ENCODE results near the gene CACHD1. TPM values are rescaled to one million over a fixed set of nuclear protein-coding genes. Genes with fewer than 3 reads are reported as not detected.
"Not testable (repeated sequence)": the region's sequence is repeated elsewhere in the genome, so short reads cannot be mapped to it uniquely, and the experiment has no call there.

CACHD1 gene
- total and polyA plus RNA-seq, 5 donors from 2014 or later = 0.22 to 0.46 (median 0.27) TPM; not detected in 1

DNA sequence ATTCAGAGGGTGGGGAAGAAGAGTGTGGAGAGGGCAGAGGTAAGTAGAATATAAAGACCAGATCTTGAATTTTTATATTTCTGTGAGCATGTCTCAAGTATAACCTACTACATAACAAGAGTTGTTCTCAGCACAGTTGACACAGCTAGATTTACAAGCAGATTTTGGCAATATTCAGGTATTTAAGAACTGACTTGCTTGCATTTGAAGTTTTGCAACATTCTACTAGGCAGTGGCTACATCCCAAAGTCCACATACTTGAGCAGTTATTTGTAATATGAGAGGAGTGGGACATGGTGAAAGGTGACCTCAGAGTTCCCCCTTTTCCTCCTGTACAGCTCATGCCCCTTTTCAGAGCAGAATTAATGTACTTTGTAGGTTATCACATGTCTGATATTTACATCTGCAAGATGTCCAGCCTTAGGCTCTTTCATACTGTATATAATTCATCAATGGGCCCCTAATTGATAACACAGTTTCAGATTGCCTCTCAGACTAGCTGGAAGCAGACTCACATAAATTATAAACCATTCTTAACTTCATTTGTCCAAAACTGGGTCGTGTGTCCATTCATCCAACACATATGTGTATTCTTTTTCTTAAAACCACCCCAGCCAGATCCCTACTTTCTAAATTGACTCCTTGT, 138.2 kb downstream of the CACHD1 start:
- no peaks in the 10 kb centered on the region for H3K4me1 Mint-ChIP-seq
- H3K27ac Mint-ChIP-seq = no peak overlapping the region
- H3K4me3 ChIP-seq (ENCODE audit: low read depth, low read length) = no peak overlapping the region
- no peaks in the 10 kb centered on the region for H3K4me1 ChIP-seq (ENCODE audit: control insufficient read depth, insufficient read depth, low read length, poor library complexity, severe bottlenecking)
- no peak overlapping the region for H3K27ac ChIP-seq (ENCODE audit: insufficient read depth, low read length, poor library complexity, severe bottlenecking)
- H3K36me3 ChIP-seq (ENCODE audit: control insufficient read depth, insufficient read depth, low read length) = no peaks in the 10 kb centered on the region
- H3K9me3 ChIP-seq (ENCODE audit: control insufficient read depth in 2 of 2, low read length in 2 of 2) = no peaks in the 10 kb centered on the region
- no peak for ATAC-seq (ENCODE audit: low read depth in 2 of 2)
- H3K27me3 ChIP-seq (ENCODE audit: control insufficient read depth, insufficient read depth, low read length) = peaks cover 2% of the 10 kb centered on the region
- H3K9me3 Mint-ChIP-seq = peaks cover 0 to 8% (median 3%) of the 10 kb centered on the region in 7 donors
- no peak for DNase-seq
- H3K27me3 Mint-ChIP-seq = peaks cover 6% of the 10 kb centered on the region
- no peaks in the 10 kb centered on the region for H3K36me3 Mint-ChIP-seq
- H3K4me3 Mint-ChIP-seq = no peak overlapping the region

- Mint-ChIP-seq H3K27me3 (peaks cover 6% of the 10 kb centered on the region), H3K4me3 (no peak overlapping the region), H3K36me3 (no peaks in the 10 kb centered on the region), H3K27ac (no peak overlapping the region), H3K9me3 (peaks cover 0 to 8% (median 3%) of the 10 kb centered on the region in 7 donors), H3K4me1 (no peaks in the 10 kb centered on the region)
- Histone ChIP-seq H3K4me3 (ENCODE audit: low read depth, low read length) (no peak overlapping the region), H3K27me3 (ENCODE audit: control insufficient read depth, insufficient read depth, low read length) (peaks cover 2% of the 10 kb centered on the region), H3K9me3 (ENCODE audit: control insufficient read depth in 2 of 2, low read length in 2 of 2) (no peaks in the 10 kb centered on the region), H3K4me1 (ENCODE audit: control insufficient read depth, insufficient read depth, low read length, poor library complexity, severe bottlenecking) (no peaks in the 10 kb centered on the region), H3K27ac (ENCODE audit: insufficient read depth, low read length, poor library complexity, severe bottlenecking) (no peak overlapping the region), H3K36me3 (ENCODE audit: control insufficient read depth, insufficient read depth, low read length) (no peaks in the 10 kb centered on the region)
- DNase-seq = no peak
- no peak for ATAC-seq (ENCODE audit: low read depth in 2 of 2)
Measured at GRCh38 chr1:64608651-64609048, 138.7 kb downstream of the CACHD1 start.

DNA sequence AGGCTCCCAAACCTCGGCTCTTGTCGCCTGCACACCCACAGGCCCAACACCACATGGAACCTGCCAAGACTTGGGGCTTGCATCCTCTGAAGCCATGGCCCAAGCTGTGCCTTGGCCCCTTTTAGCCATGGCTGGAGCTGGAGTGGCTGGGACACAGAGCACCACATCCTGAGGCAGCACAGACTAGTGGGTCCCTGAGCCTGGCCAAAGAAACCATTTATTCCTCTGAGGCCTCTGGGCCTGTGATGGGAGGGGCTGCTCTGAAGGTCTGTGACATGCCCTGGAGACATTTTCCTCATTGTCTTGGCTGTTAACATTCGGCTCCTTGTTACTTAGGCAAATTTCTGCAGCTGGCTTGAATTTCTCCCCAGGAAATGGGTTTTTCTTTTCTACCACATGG, 141.0 kb downstream of the CACHD1 start:
- H3K4me3 Mint-ChIP-seq; H3K9me3 Mint-ChIP-seq; H3K4me3 ChIP-seq (ENCODE audit: low read depth, low read length); ATAC-seq (ENCODE audit: low read depth in 2 of 2); H3K27me3 ChIP-seq (ENCODE audit: control insufficient read depth, insufficient read depth, low read length); H3K9me3 ChIP-seq (ENCODE audit: control insufficient read depth in 2 of 2, low read length in 2 of 2); H3K4me1 Mint-ChIP-seq; H3K36me3 ChIP-seq (ENCODE audit: control insufficient read depth, insufficient read depth, low read length); H3K27ac Mint-ChIP-seq; H3K4me1 ChIP-seq (ENCODE audit: control insufficient read depth, insufficient read depth, low read length, poor library complexity, severe bottlenecking); DNase-seq; H3K27ac ChIP-seq (ENCODE audit: insufficient read depth, low read length, poor library complexity, severe bottlenecking); H3K36me3 Mint-ChIP-seq: not testable (repeated sequence)
- peaks cover 12% of the 10 kb centered on the region for H3K27me3 Mint-ChIP-seq

GRCh38 chr1:64616039-64616438, 146.1 kb downstream of the CACHD1 start:
- Histone ChIP-seq H3K4me1 (ENCODE audit: control insufficient read depth, insufficient read depth, low read length, poor library complexity, severe bottlenecking) (no peaks in the 10 kb centered on the region), H3K36me3 (ENCODE audit: control insufficient read depth, insufficient read depth, low read length) (no peaks in the 10 kb centered on the region), H3K27ac (ENCODE audit: insufficient read depth, low read length, poor library complexity, severe bottlenecking) (no peak overlapping the region), H3K4me3 (ENCODE audit: low read depth, low read length) (no peak overlapping the region), H3K9me3 (ENCODE audit: control insufficient read depth in 2 of 2, low read length in 2 of 2) (no peaks in the 10 kb centered on the region), H3K27me3 (ENCODE audit: control insufficient read depth, insufficient read depth, low read length) (no peaks in the 10 kb centered on the region)
- DNase-seq (no peak), ATAC-seq (ENCODE audit: low read depth in 2 of 2) (no peak)
- Mint-ChIP-seq H3K4me3 (no peak overlapping the region), H3K27ac (no peak overlapping the region), H3K27me3 (peaks cover 12% of the 10 kb centered on the region), H3K4me1 (peaks cover 0 to 11% (median 3%) of the 10 kb centered on the region in 4 donors), H3K9me3 (peaks cover 0 to 8% (median 5%) of the 10 kb centered on the region in 7 donors), H3K36me3 (peaks cover 4% of the 10 kb centered on the region)

GRCh38 chr1:64623750-64624191, 153.8 kb downstream of the CACHD1 start:
- H3K27ac Mint-ChIP-seq = no peak overlapping the region
- no peaks in the 10 kb centered on the region for H3K4me1 ChIP-seq (ENCODE audit: control insufficient read depth, insufficient read depth, low read length, poor library complexity, severe bottlenecking)
- no peak for ATAC-seq (ENCODE audit: low read depth in 2 of 2)

GRCh38 chr1:64624218-64624713, 154.3 kb downstream of the CACHD1 start:
- H3K36me3 Mint-ChIP-seq = no peaks in the 10 kb centered on the region
- no peak for DNase-seq
- no peaks in the 10 kb centered on the region for H3K9me3 ChIP-seq (ENCODE audit: control insufficient read depth in 2 of 2, low read length in 2 of 2)
- no peaks in the 10 kb centered on the region for H3K27me3 ChIP-seq (ENCODE audit: control insufficient read depth, insufficient read depth, low read length)
- no peak overlapping the region for H3K27ac ChIP-seq (ENCODE audit: insufficient read depth, low read length, poor library complexity, severe bottlenecking)
- no peaks in the 10 kb centered on the region for H3K9me3 Mint-ChIP-seq
- no peaks in the 10 kb centered on the region for H3K36me3 ChIP-seq (ENCODE audit: control insufficient read depth, insufficient read depth, low read length)
- H3K27me3 Mint-ChIP-seq = no peaks in the 10 kb centered on the region
- no peak overlapping the region for H3K4me3 Mint-ChIP-seq
- no peak for ATAC-seq (ENCODE audit: low read depth in 2 of 2)
- H3K4me3 ChIP-seq (ENCODE audit: low read depth, low read length) = no peak overlapping the region
- H3K4me1 ChIP-seq (ENCODE audit: control insufficient read depth, insufficient read depth, low read length, poor library complexity, severe bottlenecking) = no peaks in the 10 kb centered on the region
- H3K4me1 Mint-ChIP-seq = no peaks in the 10 kb centered on the region
- no peak overlapping the region for H3K27ac Mint-ChIP-seq

More at GRCh38 chr1:64623750-64624191, 153.8 kb downstream of the CACHD1 start:
- H3K36me3 ChIP-seq (ENCODE audit: control insufficient read depth, insufficient read depth, low read length) = no peaks in the 10 kb centered on the region
- H3K9me3 Mint-ChIP-seq = no peaks in the 10 kb centered on the region
- H3K27ac ChIP-seq (ENCODE audit: insufficient read depth, low read length, poor library complexity, severe bottlenecking) = no peak overlapping the region
- no peak overlapping the region for H3K4me3 ChIP-seq (ENCODE audit: low read depth, low read length)
- no peaks in the 10 kb centered on the region for H3K4me1 Mint-ChIP-seq
- no peak for DNase-seq
- H3K27me3 ChIP-seq (ENCODE audit: control insufficient read depth, insufficient read depth, low read length) = no peaks in the 10 kb centered on the region
- H3K36me3 Mint-ChIP-seq = no peaks in the 10 kb centered on the region
- H3K27me3 Mint-ChIP-seq = no peaks in the 10 kb centered on the region
- no peak overlapping the region for H3K4me3 Mint-ChIP-seq
- H3K9me3 ChIP-seq (ENCODE audit: control insufficient read depth in 2 of 2, low read length in 2 of 2) = no peaks in the 10 kb centered on the region

DNA sequence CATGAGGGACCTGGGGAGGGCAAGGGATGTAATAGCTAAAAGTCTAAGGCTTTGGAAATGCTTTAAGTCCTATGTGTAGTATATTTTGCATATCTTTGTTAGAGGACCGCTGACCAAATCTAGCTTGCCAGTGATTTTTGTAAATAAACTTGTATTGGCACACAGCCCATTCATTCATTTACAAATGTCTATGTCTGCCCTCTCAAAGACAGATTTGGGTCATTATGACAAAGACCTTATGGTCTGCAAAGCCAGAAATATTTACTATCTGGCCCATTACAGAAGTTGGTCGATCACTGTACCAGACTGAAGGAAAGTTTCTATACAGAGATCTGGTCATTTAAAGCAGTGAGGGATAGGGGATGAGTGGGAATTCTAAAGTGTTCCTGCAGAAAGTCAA, 154.9 kb downstream of the CACHD1 start:
- Mint-ChIP-seq H3K36me3 (no peaks in the 10 kb centered on the region), H3K9me3 (no peaks in the 10 kb centered on the region), H3K27me3 (no peaks in the 10 kb centered on the region), H3K4me3 (no peak overlapping the region), H3K27ac (peak overlapping the region in 1 of 3 donors; percentile 29), H3K4me1 (peaks cover 0 to 2% (median 0%) of the 10 kb centered on the region in 4 donors)
- ATAC-seq (ENCODE audit: low read depth in 2 of 2) (no peak), DNase-seq (no peak)
- H3K27ac ChIP-seq (ENCODE audit: insufficient read depth, low read length, poor library complexity, severe bottlenecking) = no peak overlapping the region
- no peaks in the 10 kb centered on the region for H3K4me1 ChIP-seq (ENCODE audit: control insufficient read depth, insufficient read depth, low read length, poor library complexity, severe bottlenecking)
- no peak overlapping the region for H3K4me3 ChIP-seq (ENCODE audit: low read depth, low read length)
- H3K27me3 ChIP-seq (ENCODE audit: control insufficient read depth, insufficient read depth, low read length) = no peaks in the 10 kb centered on the region
- no peaks in the 10 kb centered on the region for H3K9me3 ChIP-seq (ENCODE audit: control insufficient read depth in 2 of 2, low read length in 2 of 2)
- no peaks in the 10 kb centered on the region for H3K36me3 ChIP-seq (ENCODE audit: control insufficient read depth, insufficient read depth, low read length)

GRCh38 chr1:64630611-64631010, 160.7 kb downstream of the CACHD1 start:
- Histone ChIP-seq H3K9me3 (ENCODE audit: control insufficient read depth in 2 of 2, low read length in 2 of 2) (no peaks in the 10 kb centered on the region), H3K27ac (ENCODE audit: insufficient read depth, low read length, poor library complexity, severe bottlenecking) (no peak overlapping the region), H3K4me3 (ENCODE audit: low read depth, low read length) (peak overlapping the region; percentile 55), H3K27me3 (ENCODE audit: control insufficient read depth, insufficient read depth, low read length) (no peaks in the 10 kb centered on the region), H3K4me1 (ENCODE audit: control insufficient read depth, insufficient read depth, low read length, poor library complexity, severe bottlenecking) (peaks cover 3% of the 10 kb centered on the region), H3K36me3 (ENCODE audit: control insufficient read depth, insufficient read depth, low read length) (no peaks in the 10 kb centered on the region)
- Mint-ChIP-seq H3K9me3 (no peaks in the 10 kb centered on the region), H3K27ac (peak overlapping the region in 2 of 3 donors; percentile 57 to 80), H3K36me3 (no peaks in the 10 kb centered on the region), H3K4me3 (peak overlapping the region in 3 of 4 donors; percentile 40 to 76 (median 73)), H3K27me3 (no peaks in the 10 kb centered on the region), H3K4me1 (peaks cover 0 to 27% (median 10%) of the 10 kb centered on the region in 4 donors)
- ATAC-seq (ENCODE audit: low read depth in 2 of 2) = no peak
- DNase-seq = peak in 2 of 3 donors; percentile 5 to 63
